ENCODE results near the gene MEOX2. TPM values are rescaled to one million over a fixed set of nuclear protein-coding genes. Genes with fewer than 3 reads are reported as not detected.

Gene MEOX2
- polyA plus RNA-seq, 3 donors = 0.78 to 3.5 (median 1.3) TPM

DNA sequence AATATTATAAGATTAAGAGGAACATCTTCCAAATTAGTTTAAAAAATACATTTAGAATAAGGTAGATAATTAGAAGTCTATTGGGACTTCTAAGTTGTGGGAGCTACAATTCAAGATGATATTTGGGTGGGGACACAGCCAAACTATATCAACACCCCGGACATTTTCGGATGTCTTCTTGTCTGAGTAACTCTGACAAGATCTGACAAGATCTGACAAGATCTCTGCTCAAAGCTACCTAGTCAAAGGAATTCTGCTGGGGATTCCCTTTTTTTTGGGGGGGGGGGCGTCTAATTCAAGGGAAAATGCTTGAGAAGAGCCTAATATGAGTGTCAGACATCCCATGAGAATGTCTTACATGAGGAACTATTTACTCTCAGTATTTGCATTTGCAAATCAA is 119.4 kb downstream of the MEOX2 start:
- DNase-seq = no peak

DNA sequence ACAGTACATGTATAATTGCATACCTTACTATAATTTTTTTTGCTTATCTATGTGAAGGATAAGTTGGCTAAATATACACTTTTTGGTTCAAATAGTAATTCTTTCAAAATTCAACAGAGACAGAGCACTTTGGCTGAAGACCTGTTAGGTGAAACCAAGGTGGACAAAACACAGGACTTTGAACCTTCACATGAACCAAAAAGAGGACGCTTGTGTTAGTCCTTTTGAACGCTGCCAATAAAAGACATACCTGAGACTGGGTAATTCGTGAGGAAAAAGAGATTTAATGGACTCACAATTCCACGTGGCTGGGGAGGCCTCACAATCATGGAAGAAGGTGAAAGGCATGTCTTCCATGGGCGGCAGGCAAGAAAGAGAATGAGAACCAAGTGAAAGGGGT is 120.0 kb downstream of the MEOX2 start:
- no peak for DNase-seq

DNA sequence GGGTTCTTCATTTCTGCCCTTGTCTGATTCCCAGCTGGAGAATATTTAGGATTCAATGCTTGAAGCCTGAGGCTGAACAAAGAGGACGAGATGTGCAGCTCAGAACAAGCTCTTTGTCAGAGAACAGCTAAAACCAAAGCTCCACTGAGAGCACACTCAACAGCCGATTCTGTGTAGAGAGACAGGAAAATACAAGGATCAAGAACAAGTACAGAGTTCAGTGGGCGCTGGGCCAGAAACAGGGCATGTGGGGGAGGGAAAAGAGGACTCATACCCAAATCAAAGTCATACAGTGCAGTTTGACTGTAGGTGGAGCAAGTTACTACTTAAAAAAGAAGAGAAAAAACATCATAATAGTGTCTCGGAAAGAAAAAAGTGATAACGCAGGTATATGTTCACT is 124.6 kb downstream of the MEOX2 start, which contains the start of gene AGMO:
TSS of gene AGMO (minus strand) at position 181 of the 400 bp plus-strand sequence.
- no peak for DNase-seq

Other genes with a start within 250 kb of the MEOX2 start
- under 1 TPM; 0.66 to 0.93 (median 0.84) TPM for gene AGMO, start 124.7 kb downstream of the MEOX2 start, polyA plus RNA-seq (ENCODE audit: insufficient read length in 3 of 3)

Measured in renal pelvis (tissue), 4 donors.